GM19193 (cell line): Measurements from ENCODE around the gene PARD6B.

ENCODE experiments used
- POLR2A ChIP-seq: IDR thresholded peaks from 4 replicates; pipeline ENCODE4 v1.6.1; 2011; ENCODE audit not compliant: insufficient read depth, insufficient read length; ENCODE audit errors: extremely low read depth

The PARD6B gene

GRCh38 chr20:50715694-50716093 is 15.7 kb upstream of the PARD6B start:
- TF ChIP-seq POLR2A: no peak

- no peak for TF ChIP-seq POLR2A
Observed at GRCh38 chr20:50716518-50716917, 14.9 kb upstream of the PARD6B start.

GRCh38 chr20:50717312-50717711 is 14.1 kb upstream of the PARD6B start:
- no peak for TF ChIP-seq POLR2A

- no peak for TF ChIP-seq POLR2A
Observed at GRCh38 chr20:50717974-50718761, 13.2 kb upstream of the PARD6B start.

- TF ChIP-seq POLR2A: no peak
Observed at GRCh38 chr20:50719328-50719727, 12.1 kb upstream of the PARD6B start.

- no peak for TF ChIP-seq POLR2A
Observed at GRCh38 chr20:50720026-50720425, 11.4 kb upstream of the PARD6B start.

GRCh38 chr20:50720582-50720981 is 10.8 kb upstream of the PARD6B start:
- no peak for TF ChIP-seq POLR2A

- TF ChIP-seq POLR2A: no peak
Observed at GRCh38 chr20:50721881-50722281, 9.5 kb upstream of the PARD6B start.

GRCh38 chr20:50722424-50723155 is 8.8 kb upstream of the PARD6B start:
- TF ChIP-seq POLR2A: no peak

GRCh38 chr20:50723672-50724071 is 7.7 kb upstream of the PARD6B start:
- no peak for TF ChIP-seq POLR2A

- TF ChIP-seq POLR2A: no peak
Observed at GRCh38 chr20:50724112-50724725, 7.2 kb upstream of the PARD6B start.

GRCh38 chr20:50724851-50725723 is 6.3 kb upstream of the PARD6B start:
- no peak for TF ChIP-seq POLR2A

- no peak for TF ChIP-seq POLR2A
Observed at GRCh38 chr20:50725724-50726005, 5.7 kb upstream of the PARD6B start.

GRCh38 chr20:50726955-50727791 is 4.2 kb upstream of the PARD6B start:
- TF ChIP-seq POLR2A: no peak
